Mesendoderm (in vitro differentiated cells): ENCODE results near the gene INO80E.

Source experiments
- DNase-seq: peaks from one replicate; pipeline ENCODE4 v3.0.0; 2013
- H2AK5ac ChIP-seq: 2 replicates; pipeline ENCODE4 v1.6.1; 2013; ENCODE audit warnings: low read length, inconsistent platforms
- H2BK120ac ChIP-seq: 2 replicates; pipeline ENCODE4 v1.6.1; 2013; ENCODE audit warnings: low read depth, mild to moderate bottlenecking, low read length, moderate library complexity, mixed read lengths
- H2BK15ac ChIP-seq: replicated peaks from 2 replicates; pipeline ENCODE4 v1.6.1; 2013; ENCODE audit warnings: low read depth, mild to moderate bottlenecking, moderate library complexity
- H2BK5ac ChIP-seq: 2 replicates; pipeline ENCODE4 v1.6.1; 2013; ENCODE audit warnings: low read length, inconsistent platforms
- H3K18ac ChIP-seq: 2 replicates; pipeline ENCODE4 v1.6.1; 2013; ENCODE audit warnings: mild to moderate bottlenecking, low read length, mixed read lengths
- H3K23ac ChIP-seq: one replicate; pipeline ENCODE4 v1.6.1; 2013; ENCODE audit warnings: low read length
- H3K27ac ChIP-seq: 2 replicates; pipeline ENCODE4 v1.5.1; 2013; ENCODE audit warnings: low read depth, mild to moderate bottlenecking, inconsistent platforms, low read length, moderate library complexity
- H3K27me3 ChIP-seq: 2 replicates; pipeline ENCODE4 v1.6.1; 2013; ENCODE audit warnings: low read length, control low read depth, mild to moderate bottlenecking, inconsistent platforms; ENCODE audit not compliant: insufficient read depth, poor library complexity
- H3K36me3 ChIP-seq: 2 replicates; pipeline ENCODE4 v1.6.1; 2013; ENCODE audit warnings: low read length, inconsistent platforms; ENCODE audit not compliant: control insufficient read depth, insufficient read depth
- H3K4ac ChIP-seq: one replicate; pipeline ENCODE4 v1.6.1; 2013; ENCODE audit warnings: low read depth, mild to moderate bottlenecking, low read length, moderate library complexity
- H3K4me1 ChIP-seq: 2 replicates; pipeline ENCODE4 v1.6.1; 2013; ENCODE audit warnings: low read depth, low read length, inconsistent platforms; ENCODE audit not compliant: control insufficient read depth
- H3K4me2 ChIP-seq: 2 replicates; pipeline ENCODE4 v1.6.1; 2013; ENCODE audit warnings: low read length
- H3K4me3 ChIP-seq: 2 replicates; pipeline ENCODE4 v1.5.1; 2013; ENCODE audit warnings: mild to moderate bottlenecking, low read length
- H3K56ac ChIP-seq: one replicate; pipeline ENCODE4 v1.6.1; 2013; ENCODE audit warnings: low read length
- H3K79me1 ChIP-seq: 2 replicates; pipeline ENCODE4 v1.6.1; 2013; ENCODE audit warnings: low read length, inconsistent platforms
- H3K79me2 ChIP-seq: 2 replicates; pipeline ENCODE4 v1.6.1; 2013; ENCODE audit warnings: mild to moderate bottlenecking, low read length; ENCODE audit not compliant: control insufficient read depth, insufficient read depth
- H3K9ac ChIP-seq: 2 replicates; pipeline ENCODE4 v1.6.1; 2013; ENCODE audit warnings: low read length, inconsistent platforms
- H4K5ac ChIP-seq: one replicate; pipeline ENCODE4 v1.6.1; 2013; ENCODE audit warnings: low read length
- H4K8ac ChIP-seq: one replicate; pipeline ENCODE4 v1.6.1; 2013; ENCODE audit warnings: low read depth, mild to moderate bottlenecking, control low read depth, low read length, moderate library complexity
- WGBS: extraction: QIAGEN DNeasy Blood & Tissue Kit; methylation state at CpG from one replicate; pipeline ENCODE4 v1.1.7; 2013; ENCODE audit warnings: low lambda C conversion rate, missing lambda C conversion rate; ENCODE audit not compliant: insufficient coverage; ENCODE audit errors: extremely low coverage; 5-methylcytosine and 5-hydroxymethylcytosine counted together

The INO80E gene

GRCh38 chr16:29988346-29989075 is 7.5 kb upstream of the INO80E start:
- no peak overlapping the region for H3K9ac ChIP-seq
- H3K18ac ChIP-seq = no peak overlapping the region
- no peak overlapping the region for H3K27ac ChIP-seq
- no peak for DNase-seq
- no peak overlapping the region for H2BK15ac ChIP-seq
- no peak overlapping the region for H3K56ac ChIP-seq
- no peak overlapping the region for H3K4me2 ChIP-seq
- WGBS = no CpG with 5 or more reads among the region's 17 CpGs
- H2AK5ac ChIP-seq = no peak overlapping the region
- no peaks in the 10 kb centered on the region for H3K4me1 ChIP-seq
- H3K23ac ChIP-seq = no peak overlapping the region
- no peaks in the 10 kb centered on the region for H3K79me1 ChIP-seq
- no peak overlapping the region for H2BK5ac ChIP-seq
- H3K4ac ChIP-seq = no peak overlapping the region
- H4K8ac ChIP-seq = no peak overlapping the region
- H3K36me3 ChIP-seq = peaks cover 17% of the 10 kb centered on the region
- H3K27me3 ChIP-seq = no peaks in the 10 kb centered on the region
- H4K5ac ChIP-seq = no peak overlapping the region
- H3K79me2 ChIP-seq = no peaks in the 10 kb centered on the region
- no peak overlapping the region for H3K4me3 ChIP-seq
- H2BK120ac ChIP-seq = no peak overlapping the region

DNA sequence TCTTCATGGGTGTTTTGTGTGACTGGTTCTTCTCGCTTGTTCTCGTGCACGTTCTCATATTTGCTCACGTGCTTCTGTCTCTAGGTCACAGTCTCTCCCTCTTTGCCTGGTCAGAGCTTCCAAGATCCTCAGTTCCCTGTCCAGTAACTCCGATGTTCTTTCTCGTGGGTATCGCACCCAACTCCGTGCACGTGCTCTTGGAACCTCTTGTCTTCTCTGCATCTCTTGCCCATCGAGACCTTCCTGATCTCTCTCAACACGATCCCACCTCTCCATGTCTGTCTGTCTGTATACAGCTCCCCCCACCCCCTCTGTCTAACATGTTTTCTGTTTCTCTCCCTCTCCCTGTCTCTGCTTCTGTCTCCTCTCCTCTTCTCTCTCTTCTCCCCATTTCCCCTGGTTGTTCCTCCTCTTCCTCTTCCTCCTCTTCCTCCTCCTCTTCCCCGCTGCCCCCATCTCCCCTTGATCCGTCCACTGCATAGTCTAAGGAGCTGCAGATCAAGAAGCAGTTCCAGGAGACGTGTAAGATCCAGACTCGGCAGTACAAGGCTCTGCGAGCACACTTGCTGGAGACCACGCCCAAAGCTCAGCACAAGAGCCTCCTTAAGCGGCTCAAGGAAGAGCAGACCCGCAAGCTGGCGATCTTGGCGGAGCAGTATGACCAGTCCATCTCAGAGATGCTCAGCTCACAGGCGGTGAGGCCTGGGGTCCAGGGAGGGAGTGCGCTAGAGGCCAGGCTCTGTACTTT is 6.8 kb upstream of the INO80E start:
- Histone ChIP-seq H3K4me2 (no peak overlapping the region), H3K56ac (no peak overlapping the region), H2BK15ac (no peak overlapping the region), H2BK5ac (no peak overlapping the region), H3K36me3 (peaks cover 15% of the 10 kb centered on the region), H3K4ac (no peak overlapping the region), H3K79me1 (no peaks in the 10 kb centered on the region), H3K79me2 (no peaks in the 10 kb centered on the region), H3K27me3 (no peaks in the 10 kb centered on the region), H3K4me3 (no peak overlapping the region), H2BK120ac (no peak overlapping the region), H4K5ac (no peak overlapping the region), H3K18ac (no peak overlapping the region), H2AK5ac (no peak overlapping the region), H4K8ac (no peak overlapping the region), H3K4me1 (no peaks in the 10 kb centered on the region), H3K9ac (no peak overlapping the region), H3K23ac (no peak overlapping the region), H3K27ac (no peak overlapping the region)
- DNase-seq = no peak
- whole genome bisulfite sequencing = no CpG with 5 or more reads among the region's 23 CpGs

GRCh38 chr16:29990034-29990433 is 6.0 kb upstream of the INO80E start:
- peaks cover 2% of the 10 kb centered on the region for H3K4me1 ChIP-seq
- no peak overlapping the region for H2BK15ac ChIP-seq
- no peak for DNase-seq
- H3K4me3 ChIP-seq = no peak overlapping the region
- H3K27me3 ChIP-seq = no peaks in the 10 kb centered on the region
- H3K4me2 ChIP-seq = no peak overlapping the region
- H2BK120ac ChIP-seq = no peak overlapping the region
- WGBS = no CpG with 5 or more reads among the region's 2 CpGs
- no peak overlapping the region for H3K56ac ChIP-seq
- H3K79me2 ChIP-seq = no peaks in the 10 kb centered on the region
- no peak overlapping the region for H2AK5ac ChIP-seq
- no peak overlapping the region for H2BK5ac ChIP-seq
- H3K18ac ChIP-seq = no peak overlapping the region
- H3K36me3 ChIP-seq = peaks cover 12% of the 10 kb centered on the region
- no peaks in the 10 kb centered on the region for H3K79me1 ChIP-seq
- H4K5ac ChIP-seq = no peak overlapping the region
- H3K9ac ChIP-seq = no peak overlapping the region
- H3K4ac ChIP-seq = no peak overlapping the region
- H4K8ac ChIP-seq = no peak overlapping the region
- no peak overlapping the region for H3K27ac ChIP-seq
- no peak overlapping the region for H3K23ac ChIP-seq

DNA sequence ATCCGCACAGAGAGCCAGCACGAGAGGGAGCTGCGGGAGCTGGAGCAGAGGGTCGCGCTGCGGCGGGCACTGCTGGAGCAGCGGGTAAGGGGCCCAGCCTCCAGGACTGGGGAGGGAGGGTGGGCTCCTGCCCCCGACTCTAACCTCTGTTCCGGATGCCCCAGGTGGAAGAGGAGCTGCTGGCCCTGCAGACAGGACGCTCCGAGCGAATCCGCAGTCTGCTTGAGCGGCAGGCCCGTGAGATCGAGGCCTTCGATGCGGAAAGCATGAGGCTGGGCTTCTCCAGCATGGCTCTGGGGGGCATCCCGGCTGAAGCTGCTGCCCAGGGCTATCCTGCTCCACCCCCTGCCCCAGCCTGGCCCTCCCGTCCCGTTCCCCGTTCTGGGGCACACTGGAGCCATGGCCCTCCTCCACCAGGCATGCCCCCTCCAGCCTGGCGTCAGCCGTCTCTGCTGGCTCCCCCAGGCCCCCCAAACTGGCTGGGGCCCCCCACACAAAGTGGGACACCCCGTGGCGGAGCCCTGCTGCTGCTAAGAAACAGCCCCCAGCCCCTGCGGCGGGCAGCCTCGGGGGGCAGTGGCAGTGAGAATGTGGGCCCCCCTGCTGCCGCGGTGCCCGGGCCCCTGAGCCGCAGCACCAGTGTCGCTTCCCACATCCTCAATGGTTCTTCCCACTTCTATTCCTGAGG is 5.0 kb upstream of the INO80E start:
- H3K4me1 ChIP-seq = peaks cover 2% of the 10 kb centered on the region
- no peaks in the 10 kb centered on the region for H3K27me3 ChIP-seq
- no peak overlapping the region for H3K18ac ChIP-seq
- H3K4me2 ChIP-seq = no peak overlapping the region
- WGBS = no CpG with 5 or more reads among the region's 35 CpGs
- no peak overlapping the region for H2BK5ac ChIP-seq
- DNase-seq = no peak
- no peak overlapping the region for H3K56ac ChIP-seq
- no peak overlapping the region for H2BK120ac ChIP-seq
- no peak overlapping the region for H3K9ac ChIP-seq
- no peak overlapping the region for H3K4ac ChIP-seq
- peaks cover 9% of the 10 kb centered on the region for H3K36me3 ChIP-seq
- H4K8ac ChIP-seq = no peak overlapping the region
- no peak overlapping the region for H4K5ac ChIP-seq
- H2AK5ac ChIP-seq = no peak overlapping the region
- no peak overlapping the region for H3K23ac ChIP-seq
- H3K4me3 ChIP-seq = no peak overlapping the region
- no peaks in the 10 kb centered on the region for H3K79me1 ChIP-seq
- H2BK15ac ChIP-seq = no peak overlapping the region
- no peak overlapping the region for H3K27ac ChIP-seq
- no peaks in the 10 kb centered on the region for H3K79me2 ChIP-seq

DNA sequence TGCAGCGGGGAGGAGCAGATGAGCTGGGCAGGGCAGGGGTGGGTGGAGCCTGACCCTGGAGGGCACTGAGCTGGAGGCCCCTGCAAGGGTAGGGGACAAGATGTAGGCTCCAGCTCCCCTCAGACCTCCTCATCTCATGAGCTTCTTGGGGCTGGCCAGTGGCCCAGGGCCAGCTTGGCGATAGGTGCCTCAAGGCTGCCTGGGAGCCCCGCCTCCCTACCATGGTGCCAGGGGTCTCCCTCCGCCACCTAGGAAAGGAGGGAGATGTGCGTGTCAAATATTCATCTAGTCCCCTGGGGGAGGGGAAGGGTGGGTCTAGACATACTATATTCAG is 4.5 kb upstream of the INO80E start:
- peaks cover 7% of the 10 kb centered on the region for H3K36me3 ChIP-seq

More for the DNA sequence above, 4.5 kb upstream of the INO80E start:
- Histone ChIP-seq H3K23ac (no peak overlapping the region), H4K5ac (no peak overlapping the region), H2BK15ac (no peak overlapping the region), H3K4me2 (no peak overlapping the region), H2AK5ac (no peak overlapping the region), H2BK120ac (no peak overlapping the region), H3K4me3 (no peak overlapping the region), H3K4me1 (peaks cover 2% of the 10 kb centered on the region), H3K27me3 (no peaks in the 10 kb centered on the region), H3K79me1 (no peaks in the 10 kb centered on the region), H3K4ac (no peak overlapping the region), H3K56ac (no peak overlapping the region), H3K27ac (no peak overlapping the region), H4K8ac (no peak overlapping the region), H2BK5ac (no peak overlapping the region), H3K9ac (no peak overlapping the region), H3K18ac (no peak overlapping the region), H3K79me2 (no peaks in the 10 kb centered on the region)
- DNase-seq = no peak
- no CpG with 5 or more reads among the region's 5 CpGs for WGBS
